ENCODE data around the gene DGKH.

DNA sequence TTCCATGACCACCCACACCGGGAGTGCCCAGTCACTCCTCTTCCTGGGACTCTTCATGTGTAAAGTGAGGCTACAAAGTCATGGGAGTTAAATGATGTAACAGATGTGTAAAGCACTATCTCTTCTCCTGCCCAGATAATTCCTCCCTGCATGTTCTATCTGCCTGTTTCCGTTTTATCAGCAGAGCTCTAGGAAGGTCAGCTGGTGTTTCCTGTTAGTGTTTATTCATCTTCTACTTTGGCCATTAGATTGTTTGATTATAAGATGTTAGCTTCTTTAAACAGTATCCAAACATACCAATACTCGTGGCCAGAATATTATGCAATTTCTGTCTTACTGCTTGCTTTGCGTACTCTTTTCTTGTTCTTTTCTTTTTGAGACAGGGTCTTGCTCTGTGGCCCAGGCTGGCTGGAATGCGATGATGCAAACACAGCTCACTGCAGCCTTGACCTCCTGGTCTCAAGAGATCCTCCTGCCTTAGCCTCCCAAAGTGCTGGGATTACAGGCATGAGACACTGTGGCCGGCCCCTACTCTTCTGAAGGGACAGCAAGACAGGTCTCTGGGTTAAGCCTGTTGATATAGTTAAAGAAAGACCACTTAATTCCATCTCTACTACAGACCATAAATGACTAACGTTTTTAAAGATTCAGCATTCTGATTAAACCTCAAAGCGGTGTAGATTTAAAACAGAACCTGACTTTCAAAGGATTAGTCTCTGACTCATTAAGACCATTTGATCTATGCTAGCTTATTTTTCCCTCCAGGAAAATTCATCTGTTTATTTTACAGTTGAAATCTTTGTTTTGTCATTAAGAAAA, 126.1 kb downstream of the DGKH start:
- TF ChIP-seq, protein P1, sequence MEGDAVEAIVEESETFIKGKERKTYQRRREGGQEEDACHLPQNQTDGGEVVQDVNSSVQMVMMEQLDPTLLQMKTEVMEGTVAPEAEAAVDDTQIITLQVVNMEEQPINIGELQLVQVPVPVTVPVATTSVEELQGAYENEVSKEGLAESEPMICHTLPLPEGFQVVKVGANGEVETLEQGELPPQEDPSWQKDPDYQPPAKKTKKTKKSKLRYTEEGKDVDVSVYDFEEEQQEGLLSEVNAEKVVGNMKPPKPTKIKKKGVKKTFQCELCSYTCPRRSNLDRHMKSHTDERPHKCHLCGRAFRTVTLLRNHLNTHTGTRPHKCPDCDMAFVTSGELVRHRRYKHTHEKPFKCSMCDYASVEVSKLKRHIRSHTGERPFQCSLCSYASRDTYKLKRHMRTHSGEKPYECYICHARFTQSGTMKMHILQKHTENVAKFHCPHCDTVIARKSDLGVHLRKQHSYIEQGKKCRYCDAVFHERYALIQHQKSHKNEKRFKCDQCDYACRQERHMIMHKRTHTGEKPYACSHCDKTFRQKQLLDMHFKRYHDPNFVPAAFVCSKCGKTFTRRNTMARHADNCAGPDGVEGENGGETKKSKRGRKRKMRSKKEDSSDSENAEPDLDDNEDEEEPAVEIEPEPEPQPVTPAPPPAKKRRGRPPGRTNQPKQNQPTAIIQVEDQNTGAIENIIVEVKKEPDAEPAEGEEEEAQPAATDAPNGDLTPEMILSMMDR (conservative IDR thresholded peaks at IDR 0.05; ENCODE audit: low read length), result no peak
- no peak for TF ChIP-seq EZH2phosphoT487 (IDR thresholded peaks at IDR 0.05; ENCODE audit: borderline replicate concordance)
